Measurements from ENCODE around the gene LRRC4C.

LRRC4C gene

GRCh38 chr11:40118026-40118425, 1341.4 kb downstream of the LRRC4C start:
- no peaks in the 10 kb centered on the region for H3K36me3 ChIP-seq (ENCODE audit: control insufficient read depth, insufficient read depth, low read length)
- no peak overlapping the region for H3K27ac ChIP-seq (ENCODE audit: insufficient read depth, low read depth, low read length, poor library complexity, severe bottlenecking)
- no peaks in the 10 kb centered on the region for H3K27me3 ChIP-seq (ENCODE audit: control insufficient read depth, insufficient read depth, low read length, poor library complexity, severe bottlenecking)
- H3K9me3 ChIP-seq (ENCODE audit: control insufficient read depth, low read length): no peaks in the 10 kb centered on the region
- 91% methylated on average over 1 of the region's 1 CpG; no CpG with 5 or more reads in 1 of the 2 experiments for WGBS, 2 experiments
- no peaks in the 10 kb centered on the region for H3K4me1 ChIP-seq (ENCODE audit: control insufficient read depth, insufficient read depth, low read length)
- H3K4me3 ChIP-seq (ENCODE audit: insufficient read depth, low read depth, low read length): no peak overlapping the region

- Histone ChIP-seq H3K27ac (ENCODE audit: insufficient read depth, low read depth, low read length, poor library complexity, severe bottlenecking) (no peak overlapping the region), H3K36me3 (ENCODE audit: control insufficient read depth, insufficient read depth, low read length) (no peaks in the 10 kb centered on the region), H3K4me1 (ENCODE audit: control insufficient read depth, insufficient read depth, low read length) (no peaks in the 10 kb centered on the region), H3K4me3 (ENCODE audit: insufficient read depth, low read depth, low read length) (no peak overlapping the region), H3K27me3 (ENCODE audit: control insufficient read depth, insufficient read depth, low read length, poor library complexity, severe bottlenecking) (no peaks in the 10 kb centered on the region), H3K9me3 (ENCODE audit: control insufficient read depth, low read length) (no peaks in the 10 kb centered on the region)
- 75% methylated on average over 5 of the region's 5 CpGs for WGBS, 2 experiments
Measured at GRCh38 chr11:40104941-40105550, 1354.4 kb downstream of the LRRC4C start.

DNA sequence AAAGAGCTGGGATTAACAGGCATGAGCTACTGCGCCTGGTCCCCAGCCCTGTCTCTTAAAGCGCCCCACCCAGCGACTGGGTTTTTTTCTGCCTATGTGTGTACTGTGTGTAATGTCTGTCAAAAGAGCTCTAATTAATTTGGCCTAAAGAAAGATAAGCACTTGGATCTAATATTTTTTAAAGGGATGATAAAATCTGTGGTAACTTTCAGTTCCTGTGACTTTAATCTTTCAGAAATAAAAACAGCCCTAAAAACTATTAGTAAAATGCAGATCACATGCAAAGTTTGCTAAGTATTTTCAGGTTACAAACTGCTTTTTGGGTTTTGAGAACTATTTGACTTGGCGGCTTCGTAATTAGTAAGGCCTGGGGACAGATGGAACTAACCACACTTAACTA, 1358.7 kb downstream of the LRRC4C start:
- Histone ChIP-seq H3K4me3 (ENCODE audit: insufficient read depth, low read depth, low read length) (no peak overlapping the region), H3K27ac (ENCODE audit: insufficient read depth, low read depth, low read length, poor library complexity, severe bottlenecking) (no peak overlapping the region), H3K36me3 (ENCODE audit: control insufficient read depth, insufficient read depth, low read length) (no peaks in the 10 kb centered on the region), H3K9me3 (ENCODE audit: control insufficient read depth, low read length) (no peaks in the 10 kb centered on the region), H3K27me3 (ENCODE audit: control insufficient read depth, insufficient read depth, low read length, poor library complexity, severe bottlenecking) (no peaks in the 10 kb centered on the region), H3K4me1 (ENCODE audit: control insufficient read depth, insufficient read depth, low read length) (no peaks in the 10 kb centered on the region)
- WGBS, 2 experiments: 91 to 95% methylated on average over 5 of the region's 5 CpGs

GRCh38 chr11:40100162-40100553, 1359.3 kb downstream of the LRRC4C start:
- 70 to 80% methylated on average over 5 of the region's 5 CpGs for WGBS, 2 experiments
- Histone ChIP-seq H3K36me3 (ENCODE audit: control insufficient read depth, insufficient read depth, low read length) (no peaks in the 10 kb centered on the region), H3K27me3 (ENCODE audit: control insufficient read depth, insufficient read depth, low read length, poor library complexity, severe bottlenecking) (no peaks in the 10 kb centered on the region), H3K27ac (ENCODE audit: insufficient read depth, low read depth, low read length, poor library complexity, severe bottlenecking) (no peak overlapping the region), H3K4me3 (ENCODE audit: insufficient read depth, low read depth, low read length) (no peak overlapping the region), H3K4me1 (ENCODE audit: control insufficient read depth, insufficient read depth, low read length) (no peaks in the 10 kb centered on the region), H3K9me3 (ENCODE audit: control insufficient read depth, low read length) (no peaks in the 10 kb centered on the region)

- no peak overlapping the region for H3K27ac ChIP-seq (ENCODE audit: insufficient read depth, low read depth, low read length, poor library complexity, severe bottlenecking)
- 77 to 82% methylated on average over 13 of the region's 13 CpGs for WGBS, 2 experiments
- no peak overlapping the region for H3K4me3 ChIP-seq (ENCODE audit: insufficient read depth, low read depth, low read length)
- H3K9me3 ChIP-seq (ENCODE audit: control insufficient read depth, low read length): no peaks in the 10 kb centered on the region
- no peaks in the 10 kb centered on the region for H3K36me3 ChIP-seq (ENCODE audit: control insufficient read depth, insufficient read depth, low read length)
- no peaks in the 10 kb centered on the region for H3K4me1 ChIP-seq (ENCODE audit: control insufficient read depth, insufficient read depth, low read length)
- H3K27me3 ChIP-seq (ENCODE audit: control insufficient read depth, insufficient read depth, low read length, poor library complexity, severe bottlenecking): no peaks in the 10 kb centered on the region
Measured at GRCh38 chr11:40099426-40100161, 1359.9 kb downstream of the LRRC4C start.

DNA sequence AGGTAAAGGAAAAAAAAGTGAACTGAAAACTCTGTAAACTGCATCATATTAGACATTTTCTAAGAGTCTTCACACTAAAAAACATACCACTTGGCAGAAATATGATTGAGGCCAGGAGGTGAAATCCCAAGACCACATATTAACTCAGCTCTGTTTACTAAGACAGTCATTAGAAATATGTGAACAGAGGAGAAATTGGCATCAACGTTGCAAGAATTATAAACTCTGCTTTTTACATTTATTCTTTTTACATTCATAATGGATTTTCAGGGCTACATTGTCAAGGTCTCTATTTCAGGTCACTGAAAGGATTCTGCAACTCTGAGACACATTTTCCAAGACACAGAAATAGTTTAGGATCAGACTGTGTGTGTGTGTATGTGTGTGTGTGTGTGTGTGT, 1364.0 kb downstream of the LRRC4C start:
- Histone ChIP-seq H3K4me3 (ENCODE audit: insufficient read depth, low read depth, low read length) (no peak overlapping the region), H3K9me3 (ENCODE audit: control insufficient read depth, low read length) (no peaks in the 10 kb centered on the region), H3K4me1 (ENCODE audit: control insufficient read depth, insufficient read depth, low read length) (no peaks in the 10 kb centered on the region), H3K27ac (ENCODE audit: insufficient read depth, low read depth, low read length, poor library complexity, severe bottlenecking) (no peak overlapping the region), H3K27me3 (ENCODE audit: control insufficient read depth, insufficient read depth, low read length, poor library complexity, severe bottlenecking) (no peaks in the 10 kb centered on the region), H3K36me3 (ENCODE audit: control insufficient read depth, insufficient read depth, low read length) (no peaks in the 10 kb centered on the region)
- WGBS, 2 experiments: 88 to 100% methylated on average over 1 of the region's 1 CpG

- no peak overlapping the region for H3K4me3 ChIP-seq (ENCODE audit: insufficient read depth, low read depth, low read length)
- H3K27ac ChIP-seq (ENCODE audit: insufficient read depth, low read depth, low read length, poor library complexity, severe bottlenecking): no peak overlapping the region
- no peaks in the 10 kb centered on the region for H3K36me3 ChIP-seq (ENCODE audit: control insufficient read depth, insufficient read depth, low read length)
- no peaks in the 10 kb centered on the region for H3K9me3 ChIP-seq (ENCODE audit: control insufficient read depth, low read length)
- no peaks in the 10 kb centered on the region for H3K27me3 ChIP-seq (ENCODE audit: control insufficient read depth, insufficient read depth, low read length, poor library complexity, severe bottlenecking)
- 95% methylated on average over 2 of the region's 2 CpGs; no CpG with 5 or more reads in 1 of the 2 experiments for WGBS, 2 experiments
- H3K4me1 ChIP-seq (ENCODE audit: control insufficient read depth, insufficient read depth, low read length): no peaks in the 10 kb centered on the region
Measured at GRCh38 chr11:40094954-40095353, 1364.5 kb downstream of the LRRC4C start.

- no peaks in the 10 kb centered on the region for H3K9me3 ChIP-seq (ENCODE audit: control insufficient read depth, low read length)
- no peak overlapping the region for H3K4me3 ChIP-seq (ENCODE audit: insufficient read depth, low read depth, low read length)
- WGBS, 2 experiments: 90 to 92% methylated on average over 7 of the region's 7 CpGs
- no peaks in the 10 kb centered on the region for H3K4me1 ChIP-seq (ENCODE audit: control insufficient read depth, insufficient read depth, low read length)
- H3K27me3 ChIP-seq (ENCODE audit: control insufficient read depth, insufficient read depth, low read length, poor library complexity, severe bottlenecking): no peaks in the 10 kb centered on the region
- H3K36me3 ChIP-seq (ENCODE audit: control insufficient read depth, insufficient read depth, low read length): no peaks in the 10 kb centered on the region
- H3K27ac ChIP-seq (ENCODE audit: insufficient read depth, low read depth, low read length, poor library complexity, severe bottlenecking): no peak overlapping the region
Measured at GRCh38 chr11:40080434-40080833, 1379.0 kb downstream of the LRRC4C start.
